ENCODE results near the gene ZNF536.

Gene ZNF536

GRCh38 chr19:30593975-30594745, 222.0 kb downstream of the ZNF536 start:
- H3K4me3 ChIP-seq (ENCODE audit: low read depth, low read length) = no peak overlapping the region

DNA sequence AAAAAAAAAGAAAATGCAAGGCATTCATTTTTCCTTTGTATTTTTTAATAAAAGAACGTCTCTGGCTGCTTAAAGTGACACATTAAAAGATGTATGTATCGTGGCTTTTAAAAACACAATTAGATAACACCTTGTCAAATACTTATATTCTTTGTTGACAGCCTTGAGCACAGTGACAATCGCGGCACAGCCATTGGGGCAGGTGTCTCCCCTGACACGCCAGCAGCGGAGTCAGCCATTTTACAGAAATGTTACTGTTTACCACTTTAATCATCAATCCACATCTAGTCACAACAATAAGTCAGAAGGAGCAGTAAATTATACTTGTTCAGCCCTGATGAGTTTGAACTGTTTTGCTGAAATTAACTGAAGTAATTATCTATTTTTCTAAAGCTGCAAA, 224.1 kb downstream of the ZNF536 start:
- H3K4me3 ChIP-seq (ENCODE audit: low read depth, low read length) = no peak overlapping the region

DNA sequence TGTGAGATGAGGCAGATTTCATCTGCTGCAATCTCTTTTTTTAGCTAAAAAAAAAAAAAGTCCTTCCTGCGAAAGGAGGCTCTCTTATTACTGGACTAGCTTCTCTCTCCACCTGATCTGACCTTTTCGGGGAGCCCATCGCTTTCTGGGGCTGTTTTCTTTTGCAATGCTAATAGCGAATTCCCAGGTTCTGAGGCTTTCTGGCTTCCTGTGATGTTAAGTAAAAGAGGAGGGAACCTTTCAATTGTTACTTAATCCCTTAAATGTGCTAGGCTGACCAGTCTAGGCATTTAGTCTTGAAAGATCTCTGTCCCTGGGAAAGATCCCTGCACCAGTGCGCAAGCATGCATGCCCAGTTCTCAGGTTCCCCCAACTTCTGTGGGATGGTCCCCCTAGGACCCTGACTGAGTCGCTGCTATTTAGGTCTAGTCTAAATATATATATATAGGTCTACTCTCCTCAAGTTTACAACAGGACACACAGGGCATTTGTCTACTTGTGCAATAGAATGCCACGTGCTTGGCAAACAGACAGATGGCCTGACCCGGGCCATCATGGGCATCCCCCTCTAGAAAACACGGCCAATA, 224.7 kb downstream of the ZNF536 start:
- no peak overlapping the region for H3K4me3 ChIP-seq (ENCODE audit: low read depth, low read length)

DNA sequence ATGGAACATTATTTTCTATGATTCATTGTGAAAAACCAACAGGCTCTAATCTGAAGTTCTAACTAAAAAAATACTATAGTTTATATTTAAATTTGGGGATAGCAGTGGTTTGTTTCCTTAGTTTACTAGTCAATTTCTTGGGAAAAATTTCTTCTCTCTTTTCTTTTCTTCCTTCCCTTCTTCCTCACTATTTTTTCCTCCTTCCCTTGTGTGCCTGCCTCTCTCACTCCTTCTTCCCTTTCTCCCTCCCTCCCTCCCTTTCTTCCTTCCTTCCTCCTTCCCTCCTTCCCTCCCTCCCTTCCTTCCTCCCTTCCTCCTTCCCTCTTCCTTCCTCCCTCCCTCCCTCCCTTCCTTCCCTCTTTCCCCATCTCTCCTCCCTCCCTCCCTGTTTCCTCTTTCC, 226.5 kb downstream of the ZNF536 start:
- no peak overlapping the region for H3K4me3 ChIP-seq (ENCODE audit: low read depth, low read length)

DNA sequence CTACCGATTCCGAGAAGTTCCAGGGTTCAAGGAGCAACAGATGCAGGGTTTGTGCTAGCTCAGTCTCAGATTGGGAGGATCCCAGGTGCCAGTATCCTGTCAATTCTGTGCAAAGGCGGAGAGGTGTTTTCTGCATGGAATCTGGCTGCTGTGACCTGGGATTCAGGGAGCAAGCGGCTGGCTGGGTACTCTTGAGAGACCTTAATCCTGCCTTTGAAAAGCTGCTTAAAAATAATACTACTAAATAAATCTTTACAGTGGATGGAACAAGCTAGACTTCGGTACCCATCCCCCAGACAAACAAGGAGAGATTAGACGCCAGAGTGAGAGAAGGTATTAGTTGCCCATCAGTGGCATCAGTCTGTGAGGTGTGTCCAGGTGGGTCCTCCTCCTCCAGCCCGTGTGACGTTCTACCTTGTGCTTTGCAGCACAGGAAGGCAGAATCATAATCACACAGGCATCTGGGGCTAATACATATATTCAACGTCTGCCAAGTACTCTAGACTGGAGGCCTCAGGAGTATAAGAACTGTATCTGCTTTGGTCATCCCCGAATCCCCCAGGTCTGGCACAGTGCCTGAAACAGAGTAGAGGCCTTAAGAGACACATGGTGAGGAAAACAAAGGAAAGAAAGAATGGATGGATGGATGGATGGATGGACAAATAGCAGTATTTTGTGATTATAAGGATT, 230.6 kb downstream of the ZNF536 start:
- H3K4me3 ChIP-seq (ENCODE audit: low read depth, low read length) = no peak overlapping the region

DNA sequence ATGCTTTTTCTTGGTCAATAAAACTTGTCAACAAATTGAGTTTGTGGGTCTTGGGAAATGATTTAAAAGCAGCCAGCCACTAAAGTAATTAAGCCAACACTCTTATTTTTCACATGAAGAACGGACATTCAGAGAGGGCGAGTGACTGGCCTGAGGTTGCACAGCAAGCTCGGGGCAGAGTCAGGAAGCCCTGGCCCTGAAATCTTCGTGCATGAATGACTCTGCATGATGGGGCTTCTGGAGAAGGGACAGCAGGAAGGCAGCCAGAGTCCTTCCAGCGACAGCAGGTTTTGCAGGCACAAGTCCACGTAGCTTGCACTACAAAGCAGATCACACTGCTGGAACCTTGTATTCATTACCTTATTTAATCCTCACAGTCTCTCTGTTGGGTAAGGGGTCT, 232.5 kb downstream of the ZNF536 start:
- no peak overlapping the region for H3K4me3 ChIP-seq (ENCODE audit: low read depth, low read length)

DNA sequence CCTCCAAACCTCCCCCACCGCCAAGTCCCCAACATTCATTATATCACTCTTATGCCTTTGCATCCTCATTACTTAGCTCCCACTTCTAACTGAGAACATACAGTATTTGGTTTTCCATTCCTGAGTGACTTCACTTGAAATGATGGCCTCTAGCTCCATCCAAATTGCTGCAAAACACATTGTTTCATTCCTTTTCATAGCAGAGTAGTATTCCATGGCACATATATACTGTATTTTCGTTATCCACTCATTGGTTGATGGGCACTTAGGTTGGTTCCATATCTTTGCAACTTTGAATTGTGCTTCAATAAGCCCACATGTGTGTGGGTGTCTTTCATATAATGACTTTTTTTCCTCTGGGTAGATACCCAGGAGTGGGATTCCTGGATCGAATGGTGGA, 233.1 kb downstream of the ZNF536 start:
- no peak overlapping the region for H3K4me3 ChIP-seq (ENCODE audit: low read depth, low read length)

DNA sequence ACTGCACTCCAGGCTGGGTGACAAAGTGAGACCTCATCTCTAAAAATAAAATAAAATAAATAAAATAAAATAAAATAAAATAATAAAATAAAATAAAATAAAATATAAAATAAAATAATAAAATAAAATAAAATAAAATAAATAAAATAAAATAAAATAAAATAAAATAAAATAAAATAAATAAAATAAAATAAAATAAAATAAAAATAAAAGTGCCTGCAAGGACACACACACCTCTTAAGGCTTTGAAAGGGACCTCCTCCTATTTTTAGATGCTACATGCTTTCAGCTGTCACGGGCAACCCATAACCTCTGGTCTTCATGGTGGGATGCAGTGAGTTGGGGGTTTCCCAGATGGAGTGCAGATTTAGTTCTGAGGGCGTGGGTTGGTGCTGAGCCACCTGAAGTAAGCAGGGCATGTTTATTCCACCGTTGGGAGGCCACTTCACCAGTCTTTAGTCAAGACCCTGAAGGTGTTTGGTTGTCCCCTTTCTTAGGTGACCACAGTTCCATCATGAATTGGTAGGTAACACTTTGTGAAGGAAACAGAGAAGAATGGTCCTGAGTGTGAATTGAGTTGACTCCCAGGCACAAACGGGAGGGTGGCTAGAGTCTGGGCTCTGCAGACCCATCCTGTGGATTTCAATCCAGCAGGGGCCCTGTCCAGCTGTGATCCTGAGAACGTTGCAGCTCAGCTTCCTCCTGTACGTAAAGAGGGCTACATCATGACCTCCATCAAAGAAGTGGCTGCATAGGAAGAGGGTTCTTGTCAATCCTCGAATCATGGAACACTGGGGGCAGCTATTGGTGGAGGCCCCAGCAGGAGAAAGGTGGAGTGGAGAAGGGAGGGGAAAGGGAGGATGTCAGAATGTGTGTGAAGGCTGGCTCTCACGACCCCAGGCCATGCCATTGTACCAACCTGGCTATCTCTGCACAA, 234.2 kb downstream of the ZNF536 start:
- H3K4me3 ChIP-seq (ENCODE audit: low read depth, low read length) = no peak overlapping the region

All from iPS-11a (cell line).